Measurements from ENCODE around the gene WDR76.

GRCh38 chr15:43821505-43821904 lies 5.3 kb upstream of the WDR76 start:
- no peak for TF ChIP-seq CTCF (conservative IDR thresholded peaks at IDR 0.05)
- no peak for TF ChIP-seq EZH2 (IDR thresholded peaks at IDR 0.05; ENCODE audit: low read depth)

All from PC-9 (cell line).